Measurements from ENCODE around the gene ILDR1.

The ILDR1 gene

GRCh38 chr3:122003112-122003511, 18.9 kb downstream of the ILDR1 start:
- Histone ChIP-seq H3K27me3 (ENCODE audit: control insufficient read depth, insufficient read depth, low read length) (no peaks in the 10 kb centered on the region), H3K36me3 (ENCODE audit: control insufficient read depth, insufficient read depth, low read length) (no peaks in the 10 kb centered on the region), H3K9me3 (ENCODE audit: control insufficient read depth, insufficient read depth, low read length) (no peaks in the 10 kb centered on the region), H3K27ac (ENCODE audit: low read length) (no peak overlapping the region), H3K4me3 (ENCODE audit: low read length) (no peak overlapping the region), H3K4me1 (ENCODE audit: control insufficient read depth, insufficient read depth, low read length) (peaks cover 4% of the 10 kb centered on the region; the same call in 1 of the 2 replicates)
- DNase-seq (ENCODE audit: low read depth, low spot score) = no peak
- WGBS (ENCODE audit: insufficient coverage, insufficient read length) = 100% methylated on average over 2 of the region's 6 CpGs

- H3K36me3 ChIP-seq (ENCODE audit: control insufficient read depth, insufficient read depth, low read length) = no peaks in the 10 kb centered on the region
- no peak overlapping the region for H3K27ac ChIP-seq (ENCODE audit: low read length)
- no CpG with 5 or more reads among the region's 7 CpGs for WGBS (ENCODE audit: insufficient coverage, insufficient read length)
- peaks cover 4% of the 10 kb centered on the region; the same call in 1 of the 2 replicates for H3K4me1 ChIP-seq (ENCODE audit: control insufficient read depth, insufficient read depth, low read length)
- no peak overlapping the region for H3K4me3 ChIP-seq (ENCODE audit: low read length)
- H3K9me3 ChIP-seq (ENCODE audit: control insufficient read depth, insufficient read depth, low read length) = no peaks in the 10 kb centered on the region
- no peak for DNase-seq (ENCODE audit: low read depth, low spot score)
- H3K27me3 ChIP-seq (ENCODE audit: control insufficient read depth, insufficient read depth, low read length) = no peaks in the 10 kb centered on the region
Observed at GRCh38 chr3:122002611-122003010, 19.4 kb downstream of the ILDR1 start.

GRCh38 chr3:122001892-122002291, 20.2 kb downstream of the ILDR1 start:
- Histone ChIP-seq H3K27me3 (ENCODE audit: control insufficient read depth, insufficient read depth, low read length) (no peaks in the 10 kb centered on the region), H3K4me1 (ENCODE audit: control insufficient read depth, insufficient read depth, low read length) (peaks cover 4% of the 10 kb centered on the region; the same call in 1 of the 2 replicates), H3K27ac (ENCODE audit: low read length) (no peak overlapping the region), H3K9me3 (ENCODE audit: control insufficient read depth, insufficient read depth, low read length) (no peaks in the 10 kb centered on the region), H3K4me3 (ENCODE audit: low read length) (no peak overlapping the region), H3K36me3 (ENCODE audit: control insufficient read depth, insufficient read depth, low read length) (no peaks in the 10 kb centered on the region)
- no CpG with 5 or more reads among the region's 3 CpGs for WGBS (ENCODE audit: insufficient coverage, insufficient read length)
- no peak for DNase-seq (ENCODE audit: low read depth, low spot score)

GRCh38 chr3:122000936-122001605, 21.0 kb downstream of the ILDR1 start:
- Histone ChIP-seq H3K27ac (ENCODE audit: low read length) (no peak overlapping the region), H3K27me3 (ENCODE audit: control insufficient read depth, insufficient read depth, low read length) (no peaks in the 10 kb centered on the region), H3K4me3 (ENCODE audit: low read length) (no peak overlapping the region), H3K9me3 (ENCODE audit: control insufficient read depth, insufficient read depth, low read length) (no peaks in the 10 kb centered on the region), H3K4me1 (ENCODE audit: control insufficient read depth, insufficient read depth, low read length) (peaks cover 4% of the 10 kb centered on the region; the same call in 1 of the 2 replicates), H3K36me3 (ENCODE audit: control insufficient read depth, insufficient read depth, low read length) (no peaks in the 10 kb centered on the region)
- no CpG with 5 or more reads among the region's 4 CpGs for WGBS (ENCODE audit: insufficient coverage, insufficient read length)
- no peak for DNase-seq (ENCODE audit: low read depth, low spot score)

- Histone ChIP-seq H3K27ac (ENCODE audit: low read length) (no peak overlapping the region), H3K36me3 (ENCODE audit: control insufficient read depth, insufficient read depth, low read length) (no peaks in the 10 kb centered on the region), H3K4me3 (ENCODE audit: low read length) (no peak overlapping the region), H3K9me3 (ENCODE audit: control insufficient read depth, insufficient read depth, low read length) (no peaks in the 10 kb centered on the region), H3K27me3 (ENCODE audit: control insufficient read depth, insufficient read depth, low read length) (no peaks in the 10 kb centered on the region), H3K4me1 (ENCODE audit: control insufficient read depth, insufficient read depth, low read length) (peaks cover 2% of the 10 kb centered on the region; the same call in 1 of the 2 replicates)
- DNase-seq (ENCODE audit: low read depth, low spot score) = no peak
- no CpG with 5 or more reads among the region's 1 CpG for WGBS (ENCODE audit: insufficient coverage, insufficient read length)
Observed at GRCh38 chr3:121999931-122000330, 22.1 kb downstream of the ILDR1 start.

- no peaks in the 10 kb centered on the region for H3K9me3 ChIP-seq (ENCODE audit: control insufficient read depth, insufficient read depth, low read length)
- no peak for DNase-seq (ENCODE audit: low read depth, low spot score)
- H3K36me3 ChIP-seq (ENCODE audit: control insufficient read depth, insufficient read depth, low read length) = no peaks in the 10 kb centered on the region
- no peak overlapping the region for H3K27ac ChIP-seq (ENCODE audit: low read length)
- no CpG with 5 or more reads among the region's 6 CpGs for WGBS (ENCODE audit: insufficient coverage, insufficient read length)
- H3K4me1 ChIP-seq (ENCODE audit: control insufficient read depth, insufficient read depth, low read length) = peaks cover 2% of the 10 kb centered on the region; the same call in 1 of the 2 replicates
- no peak overlapping the region for H3K4me3 ChIP-seq (ENCODE audit: low read length)
- no peaks in the 10 kb centered on the region for H3K27me3 ChIP-seq (ENCODE audit: control insufficient read depth, insufficient read depth, low read length)
Observed at GRCh38 chr3:121998611-121999473, 23.2 kb downstream of the ILDR1 start.

GRCh38 chr3:121998030-121998580, 23.9 kb downstream of the ILDR1 start:
- no CpG with 5 or more reads among the region's 4 CpGs for WGBS (ENCODE audit: insufficient coverage, insufficient read length)
- Histone ChIP-seq H3K36me3 (ENCODE audit: control insufficient read depth, insufficient read depth, low read length) (no peaks in the 10 kb centered on the region), H3K27me3 (ENCODE audit: control insufficient read depth, insufficient read depth, low read length) (no peaks in the 10 kb centered on the region), H3K27ac (ENCODE audit: low read length) (no peak overlapping the region), H3K9me3 (ENCODE audit: control insufficient read depth, insufficient read depth, low read length) (no peaks in the 10 kb centered on the region), H3K4me3 (ENCODE audit: low read length) (no peak overlapping the region), H3K4me1 (ENCODE audit: control insufficient read depth, insufficient read depth, low read length) (peaks cover 2% of the 10 kb centered on the region; the same call in 1 of the 2 replicates)
- no peak for DNase-seq (ENCODE audit: low read depth, low spot score)

- no peak overlapping the region for H3K27ac ChIP-seq (ENCODE audit: low read length)
- no CpG with 5 or more reads among the region's 2 CpGs for WGBS (ENCODE audit: insufficient coverage, insufficient read length)
- no peaks in the 10 kb centered on the region for H3K36me3 ChIP-seq (ENCODE audit: control insufficient read depth, insufficient read depth, low read length)
- H3K9me3 ChIP-seq (ENCODE audit: control insufficient read depth, insufficient read depth, low read length) = no peaks in the 10 kb centered on the region
- H3K4me1 ChIP-seq (ENCODE audit: control insufficient read depth, insufficient read depth, low read length) = peaks cover 2% of the 10 kb centered on the region; the same call in 1 of the 2 replicates
- H3K27me3 ChIP-seq (ENCODE audit: control insufficient read depth, insufficient read depth, low read length) = no peaks in the 10 kb centered on the region
- no peak overlapping the region for H3K4me3 ChIP-seq (ENCODE audit: low read length)
- DNase-seq (ENCODE audit: low read depth, low spot score) = no peak
Observed at GRCh38 chr3:121997372-121997771, 24.7 kb downstream of the ILDR1 start.

- no CpG with 5 or more reads among the region's 2 CpGs for WGBS (ENCODE audit: insufficient coverage, insufficient read length)
- Histone ChIP-seq H3K9me3 (ENCODE audit: control insufficient read depth, insufficient read depth, low read length) (no peaks in the 10 kb centered on the region), H3K4me1 (ENCODE audit: control insufficient read depth, insufficient read depth, low read length) (peaks cover 2% of the 10 kb centered on the region; the same call in 1 of the 2 replicates), H3K36me3 (ENCODE audit: control insufficient read depth, insufficient read depth, low read length) (no peaks in the 10 kb centered on the region), H3K27ac (ENCODE audit: low read length) (no peak overlapping the region), H3K27me3 (ENCODE audit: control insufficient read depth, insufficient read depth, low read length) (no peaks in the 10 kb centered on the region), H3K4me3 (ENCODE audit: low read length) (no peak overlapping the region)
- DNase-seq (ENCODE audit: low read depth, low spot score) = no peak
Observed at GRCh38 chr3:121996441-121996840, 25.6 kb downstream of the ILDR1 start.
